Adrenal gland (tissue), 12 donors: ENCODE measurements around the gene SPTBN2. TPM values are rescaled to one million over a fixed set of nuclear protein-coding genes. Genes with fewer than 3 reads are reported as not detected.

Experiments
- DNase-seq, 7 donors: peaks; one replicate each; pipeline ENCODE4 v3.0.0-alpha.2; 2019 to 2020
- H3K27ac ChIP-seq, 5 donors: fragments of 200-600 bp; sonication (generic) in 4 of 5; 1 replicate in 3 of 5; 2 replicates in 2 of 5; pipeline versions ENCODE4 v1.5.1 to v1.8.0; 2016 to 2020; ENCODE audit warnings: mild to moderate bottlenecking in 1 of 5
- H3K27me3 ChIP-seq: fragments of 200-600 bp; 2 replicates; pipeline ENCODE4 v1.8.0; 2021
- H3K36me3 ChIP-seq, 2 donors: fragments of 200-600 bp; replicated peaks in 1 of 2; 1 replicate in 1 of 2; 2 replicates in 1 of 2; pipeline versions ENCODE4 v1.5.1 to v1.8.0; 2018 to 2022
- H3K4me1 ChIP-seq, 2 donors: fragments of 200-600 bp; replicated peaks in 1 of 2; 1 replicate in 1 of 2; 2 replicates in 1 of 2; pipeline versions ENCODE4 v1.5.1 to v1.8.0; 2018 to 2021
- H3K4me3 ChIP-seq, 4 donors: fragments of 200-600 bp; sonication (generic) in 3 of 4; one replicate each; pipeline ENCODE4 v1.5.1; 2016 to 2018
- H3K9me3 ChIP-seq, 3 donors: fragments of 200-600 bp; sonication (generic) in 1 of 3; replicated peaks in 1 of 3; 1 replicate in 2 of 3; 2 replicates in 1 of 3; pipeline versions ENCODE4 v1.5.1 to v1.8.0; 2016 to 2021
- CTCF ChIP-seq, 6 experiments: fragments of 450-650 bp in 4 of 6; fragments of 200-600 bp in 2 of 6; sonication (generic) in 1 of 6; IDR thresholded peaks; 1 replicate in 5 of 6; 2 replicates in 1 of 6; pipeline versions ENCODE4 v1.5.1 to v1.8.0; 2016 to 2021; ENCODE audit warnings: antibody characterized with exemption in 6 of 6, mild to moderate bottlenecking in 2 of 6, moderate library complexity in 1 of 6
- POLR2A ChIP-seq, 2 donors: fragments of 450-650 bp; IDR thresholded peaks; one replicate each; pipeline ENCODE4 v1.6.1; 2017; ENCODE audit warnings: antibody characterized with exemption in 2 of 2, mild to moderate bottlenecking in 2 of 2, moderate library complexity in 1 of 2
- WGBS, 4 donors: extraction: QIAGEN DNeasy Blood & Tissue Kit in 2 of 4; methylation state at CpG; one replicate each; pipeline versions ENCODE4 v1.1.5 to v1.1.7; 2013 to 2017; 5-methylcytosine and 5-hydroxymethylcytosine counted together
- intact Hi-C, 2 donors: fragments of 100-400 bp; cut with DNase I; formaldehyde crosslinking; loops; one replicate each; pipeline versions ENCODE4 v1.14.1 to v1.15.0; 2022 to 2023
- polyA plus RNA-seq, 3 donors: library from polyadenylated mRNA; stranded (reverse); fragments of 200-250 nt in 2 of 3; fragments of 350-450 nt in 1 of 3; fragmentation: Illumina TruSeq in 1 of 3; extraction: RNeasy Lipid Tissue Mini Kit (QIAGEN cat#74804) in 1 of 3; gene quantifications; one replicate each; pipeline ENCODE4 v1.2.3, GENCODE V29; 2013 to 2014
- total RNA-seq, 9 donors: library from RNA; depleted of rRNA in 4 of 9; stranded (reverse); fragments of >200 nt in 4 of 9; fragments of 120-200 nt in 1 of 9; fragmentation: NEBNext Ultra II Directional in 1 of 9; extraction: Animal tissue kit (Norgen Biotek cat#: 25700) in 1 of 9; gene quantifications; one replicate each; pipeline versions ENCODE4 v1.1.0 to v1.2.4, GENCODE V29; 2013 to 2023
- donor health status: healthy with polysubstance abuse.
- donor health status: Bipolar disorder and iron deficiency.
- donor health status: DM: yes; HTN: yes; CAD: no.
- donor health status: DM: no; HTN: no; CAD: no.
- donor health status: DM: no; HTN: no; CAD: no.
- donor health status: DM: yes; HTN: yes; CAD: no.

Gene SPTBN2
- total and polyA plus RNA-seq, 12 donors = 7.2 to 81.8 (median 63.2) TPM

GRCh38 chr11:66652651-66653050, 76.4 kb downstream of the SPTBN2 start:
- WGBS, 4 donors = 95 to 97% (median 96%) methylated on average over 7 of the region's 7 CpGs
- peaks cover 0 to 43% of the 10 kb centered on the region in 2 donors for H3K36me3 ChIP-seq
- no peak overlapping the region for H3K4me3 ChIP-seq
- H3K9me3 ChIP-seq = no peaks in the 10 kb centered on the region
- H3K4me1 ChIP-seq = no peaks in the 10 kb centered on the region
- H3K27ac ChIP-seq = no peak overlapping the region
- TF ChIP-seq POLR2A (IDR thresholded peaks at IDR 0.05) (no peak), CTCF (IDR thresholded peaks at IDR 0.05) (no peak)
- no peak for DNase-seq
- intact Hi-C loops = no loop called here
- H3K27me3 ChIP-seq = no peaks in the 10 kb centered on the region

GRCh38 chr11:66651016-66651415, 78.0 kb downstream of the SPTBN2 start:
- Histone ChIP-seq H3K9me3 (no peaks in the 10 kb centered on the region), H3K27me3 (no peaks in the 10 kb centered on the region), H3K27ac (no peak overlapping the region), H3K4me1 (peaks cover 0 to 12% of the 10 kb centered on the region in 2 donors), H3K36me3 (peaks cover 0 to 52% of the 10 kb centered on the region in 2 donors), H3K4me3 (no peak overlapping the region)
- WGBS, 4 donors = 85 to 100% (median 87%) methylated on average over 2 of the region's 2 CpGs
- intact Hi-C loops = no loop called here
- TF ChIP-seq POLR2A (IDR thresholded peaks at IDR 0.05) (no peak), CTCF (IDR thresholded peaks at IDR 0.05) (no peak)
- DNase-seq = no peak

GRCh38 chr11:66649903-66650302, 79.1 kb downstream of the SPTBN2 start:
- Histone ChIP-seq H3K27ac (no peak overlapping the region), H3K9me3 (no peaks in the 10 kb centered on the region), H3K27me3 (no peaks in the 10 kb centered on the region), H3K36me3 (peaks cover 0 to 62% of the 10 kb centered on the region in 2 donors), H3K4me3 (no peak overlapping the region), H3K4me1 (peaks cover 8 to 22% of the 10 kb centered on the region in 2 donors)
- no peak for TF ChIP-seq POLR2A (IDR thresholded peaks at IDR 0.05)
- no peak for TF ChIP-seq CTCF (IDR thresholded peaks at IDR 0.05)
- WGBS, 4 donors = 76 to 85% (median 81%) methylated on average over 5 of the region's 5 CpGs
- intact Hi-C loops = loop anchor here in 1 of 2 donors (10.0 kb wide), 1 partner anchor 575 kb away; the partner anchor contains the start of gene PACS1
- DNase-seq = no peak

- H3K27me3 ChIP-seq = no peaks in the 10 kb centered on the region
- peaks cover 38 to 53% of the 10 kb centered on the region in 2 donors for H3K4me1 ChIP-seq
- peaks cover 0 to 75% of the 10 kb centered on the region in 2 donors for H3K36me3 ChIP-seq
- WGBS, 4 donors = 72 to 89% (median 82%) methylated on average over 4 of the region's 4 CpGs
- TF ChIP-seq POLR2A (IDR thresholded peaks at IDR 0.05) = no peak
- TF ChIP-seq CTCF (IDR thresholded peaks at IDR 0.05) = no peak
- H3K27ac ChIP-seq = no peak overlapping the region
- no peak for DNase-seq
- no peaks in the 10 kb centered on the region for H3K9me3 ChIP-seq
- intact Hi-C loops = loop anchor here in 1 of 2 donors (10.0 kb wide), 1 partner anchor 572 kb away; the partner anchor contains the start of gene PACS1
- H3K4me3 ChIP-seq = no peak overlapping the region
Observed at GRCh38 chr11:66646828-66647227, 82.2 kb downstream of the SPTBN2 start.
